ENCODE data around the gene AFDN.

DNA sequence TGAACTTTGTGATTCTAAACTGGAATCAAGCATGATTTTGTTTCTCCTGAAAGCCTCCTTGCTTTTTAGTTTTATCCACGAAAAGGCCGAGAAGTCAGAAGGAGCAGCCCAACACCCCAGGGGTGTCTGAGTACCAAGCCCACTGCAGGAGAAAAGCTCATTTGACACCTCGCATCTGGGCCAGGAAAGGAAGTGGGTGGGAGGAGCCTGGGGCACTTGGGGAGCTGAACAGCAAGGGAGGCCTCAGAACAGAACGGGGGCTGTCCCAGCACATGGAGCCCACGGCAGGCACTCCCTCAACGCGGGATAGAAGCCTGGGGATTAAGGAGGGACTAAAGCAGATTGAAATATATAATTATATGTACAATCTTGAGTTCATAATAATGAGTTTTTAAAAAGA is 177.3 kb downstream of the AFDN start:
- TF ChIP-seq, protein P1, sequence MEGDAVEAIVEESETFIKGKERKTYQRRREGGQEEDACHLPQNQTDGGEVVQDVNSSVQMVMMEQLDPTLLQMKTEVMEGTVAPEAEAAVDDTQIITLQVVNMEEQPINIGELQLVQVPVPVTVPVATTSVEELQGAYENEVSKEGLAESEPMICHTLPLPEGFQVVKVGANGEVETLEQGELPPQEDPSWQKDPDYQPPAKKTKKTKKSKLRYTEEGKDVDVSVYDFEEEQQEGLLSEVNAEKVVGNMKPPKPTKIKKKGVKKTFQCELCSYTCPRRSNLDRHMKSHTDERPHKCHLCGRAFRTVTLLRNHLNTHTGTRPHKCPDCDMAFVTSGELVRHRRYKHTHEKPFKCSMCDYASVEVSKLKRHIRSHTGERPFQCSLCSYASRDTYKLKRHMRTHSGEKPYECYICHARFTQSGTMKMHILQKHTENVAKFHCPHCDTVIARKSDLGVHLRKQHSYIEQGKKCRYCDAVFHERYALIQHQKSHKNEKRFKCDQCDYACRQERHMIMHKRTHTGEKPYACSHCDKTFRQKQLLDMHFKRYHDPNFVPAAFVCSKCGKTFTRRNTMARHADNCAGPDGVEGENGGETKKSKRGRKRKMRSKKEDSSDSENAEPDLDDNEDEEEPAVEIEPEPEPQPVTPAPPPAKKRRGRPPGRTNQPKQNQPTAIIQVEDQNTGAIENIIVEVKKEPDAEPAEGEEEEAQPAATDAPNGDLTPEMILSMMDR (conservative IDR thresholded peaks at IDR 0.05; ENCODE audit: low read depth, low read length), result no peak
- no peak for TF ChIP-seq EZH2 (IDR thresholded peaks at IDR 0.05; ENCODE audit: borderline replicate concordance, low read depth, low read length, poor library complexity, severe bottlenecking)
